ENCODE data around the gene EIF5.

DNA sequence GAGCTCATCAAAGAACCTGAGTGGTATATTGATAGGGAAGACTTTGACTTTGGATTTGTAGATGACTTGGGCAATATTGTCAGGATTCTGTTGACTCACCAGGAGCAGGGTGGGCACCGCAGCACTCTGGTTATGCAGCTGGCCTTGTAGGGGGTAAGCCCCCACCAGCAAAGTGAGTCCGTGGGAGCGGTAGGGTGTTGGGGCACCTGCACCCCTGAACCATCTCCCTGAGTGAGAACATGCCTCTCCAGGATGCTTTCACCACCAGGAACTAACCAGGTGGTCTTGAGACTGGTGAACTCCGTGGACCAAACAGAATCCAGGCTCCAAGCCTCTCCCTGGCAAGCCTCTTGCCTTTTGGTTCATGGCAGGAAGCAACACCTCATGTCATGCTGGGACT is 44.0 kb upstream of the EIF5 start:
- TF ChIP-seq, protein P1, sequence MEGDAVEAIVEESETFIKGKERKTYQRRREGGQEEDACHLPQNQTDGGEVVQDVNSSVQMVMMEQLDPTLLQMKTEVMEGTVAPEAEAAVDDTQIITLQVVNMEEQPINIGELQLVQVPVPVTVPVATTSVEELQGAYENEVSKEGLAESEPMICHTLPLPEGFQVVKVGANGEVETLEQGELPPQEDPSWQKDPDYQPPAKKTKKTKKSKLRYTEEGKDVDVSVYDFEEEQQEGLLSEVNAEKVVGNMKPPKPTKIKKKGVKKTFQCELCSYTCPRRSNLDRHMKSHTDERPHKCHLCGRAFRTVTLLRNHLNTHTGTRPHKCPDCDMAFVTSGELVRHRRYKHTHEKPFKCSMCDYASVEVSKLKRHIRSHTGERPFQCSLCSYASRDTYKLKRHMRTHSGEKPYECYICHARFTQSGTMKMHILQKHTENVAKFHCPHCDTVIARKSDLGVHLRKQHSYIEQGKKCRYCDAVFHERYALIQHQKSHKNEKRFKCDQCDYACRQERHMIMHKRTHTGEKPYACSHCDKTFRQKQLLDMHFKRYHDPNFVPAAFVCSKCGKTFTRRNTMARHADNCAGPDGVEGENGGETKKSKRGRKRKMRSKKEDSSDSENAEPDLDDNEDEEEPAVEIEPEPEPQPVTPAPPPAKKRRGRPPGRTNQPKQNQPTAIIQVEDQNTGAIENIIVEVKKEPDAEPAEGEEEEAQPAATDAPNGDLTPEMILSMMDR (conservative IDR thresholded peaks at IDR 0.05 in 1 of 2, IDR thresholded peaks at IDR 0.05 in 1 of 2; ENCODE audit: extremely low read depth in 1 of 2, insufficient read depth in 1 of 2, low read depth in 1 of 2, low read length in 2 of 2), result no peak
- no peak for TF ChIP-seq EZH2 (IDR thresholded peaks at IDR 0.05; ENCODE audit: borderline replicate concordance, low read length)

All from mammary epithelial cell (primary cell).